ENCODE measurements around the gene TTC39A. TPM values are rescaled to one million over a fixed set of nuclear protein-coding genes. Genes with fewer than 3 reads are reported as not detected.

TTC39A gene
- total RNA-seq, 2 donors from 2014 or later, result 7.9 to 21.3 TPM

- intact Hi-C loops (cut with DNase I), result no loop called here
- no peak for ATAC-seq
- WGBS, 2 donors, result 2 to 13% methylated on average over 7 of the region's 7 CpGs
Observed at GRCh38 chr1:51238034-51238403, 92.3 kb downstream of the TTC39A start.

GRCh38 chr1:51237351-51238033 lies 92.9 kb downstream of the TTC39A start:
- no peak for TF ChIP-seq CTCF (IDR thresholded peaks at IDR 0.05)
- TF ChIP-seq POLR2A (IDR thresholded peaks at IDR 0.05), result peak in 1 of 3 donors; percentile 14
- ATAC-seq (no peak), DNase-seq (no peak)
- intact Hi-C loops (cut with DNase I), result no loop called here
- WGBS, 2 donors, result 0 to 4% methylated on average over 9 of the region's 9 CpGs
- peaks cover 43% of the 10 kb centered on the region for H3K4me1 ChIP-seq
- peak overlapping the region; percentile 25 to 96 (median 90) for H3K27ac ChIP-seq
- H3K27me3 ChIP-seq, result no peaks in the 10 kb centered on the region
- no peaks in the 10 kb centered on the region for H3K36me3 ChIP-seq (replicated peaks in 1 of 2; ENCODE audit: insufficient read depth in 1 of 2, low read depth in 2 of 2)
- peak overlapping the region; percentile 95 to 96 for H3K4me3 ChIP-seq
- H3K9me3 ChIP-seq, result no peaks in the 10 kb centered on the region

More at GRCh38 chr1:51238034-51238403, 92.3 kb downstream of the TTC39A start:
- Histone ChIP-seq H3K4me1 (peaks cover 43% of the 10 kb centered on the region), H3K36me3 (replicated peaks in 1 of 2; ENCODE audit: insufficient read depth in 1 of 2, low read depth in 2 of 2) (no peaks in the 10 kb centered on the region), H3K9me3 (no peaks in the 10 kb centered on the region), H3K27me3 (no peaks in the 10 kb centered on the region), H3K27ac (peak overlapping the region; percentile 25 to 90 (median 76)), H3K4me3 (no peak overlapping the region)
- TF ChIP-seq POLR2A (IDR thresholded peaks at IDR 0.05) (no peak), CTCF (IDR thresholded peaks at IDR 0.05) (no peak)
- peak in 2 of 4 donors; percentile 23 to 32 for DNase-seq

Other genes starting within 250 kb of the TTC39A start
- gene C1orf185, start 228.3 kb downstream of the TTC39A start, total RNA-seq, result not detected
- 10 to 100 TPM; 33.2 to 34.9 TPM for gene RNF11, start 94.3 kb downstream of the TTC39A start, total RNA-seq
- 10 to 100 TPM; 37.4 to 46.8 TPM for gene EPS15, start 188.7 kb upstream of the TTC39A start, total RNA-seq